GM20000 (cell line): ENCODE results near the gene SEC31A.
"Not testable (repeated sequence)": the region's sequence is repeated elsewhere in the genome, so short reads cannot be mapped to it uniquely, and the experiment has no call there.

Source experiments
- DNase-seq: peaks from one replicate; pipeline ENCODE4 v3.0.0; 2012; ENCODE audit warnings: low spot score
- TF ChIP-seq, protein P1 (sequence below): IDR thresholded peaks from 2 replicates; pipeline ENCODE4 v1.5.1; 2012; ENCODE audit warnings: mild to moderate bottlenecking, control low read depth; ENCODE audit errors: extremely low read depth, missing control alignments

Gene SEC31A

DNA sequence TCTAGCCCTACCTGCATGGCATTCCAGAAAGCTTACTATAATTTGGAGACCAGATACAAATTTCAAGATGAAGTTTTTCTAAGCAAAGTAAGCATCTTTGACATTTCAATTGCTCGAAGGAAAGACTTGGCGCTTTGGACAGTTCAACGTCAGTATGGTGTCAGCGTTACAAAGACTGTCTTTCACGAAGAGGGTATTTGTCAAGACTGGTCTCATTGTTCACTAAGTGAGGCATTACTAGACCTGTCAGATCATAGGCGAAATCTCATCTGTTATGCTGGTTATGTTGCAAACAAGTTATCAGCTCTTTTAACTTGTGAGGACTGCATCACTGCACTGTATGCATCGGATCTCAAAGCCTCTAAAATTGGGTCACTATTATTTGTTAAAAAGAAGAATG is 27.1 kb upstream of the SEC31A start:
- TF ChIP-seq, protein P1, sequence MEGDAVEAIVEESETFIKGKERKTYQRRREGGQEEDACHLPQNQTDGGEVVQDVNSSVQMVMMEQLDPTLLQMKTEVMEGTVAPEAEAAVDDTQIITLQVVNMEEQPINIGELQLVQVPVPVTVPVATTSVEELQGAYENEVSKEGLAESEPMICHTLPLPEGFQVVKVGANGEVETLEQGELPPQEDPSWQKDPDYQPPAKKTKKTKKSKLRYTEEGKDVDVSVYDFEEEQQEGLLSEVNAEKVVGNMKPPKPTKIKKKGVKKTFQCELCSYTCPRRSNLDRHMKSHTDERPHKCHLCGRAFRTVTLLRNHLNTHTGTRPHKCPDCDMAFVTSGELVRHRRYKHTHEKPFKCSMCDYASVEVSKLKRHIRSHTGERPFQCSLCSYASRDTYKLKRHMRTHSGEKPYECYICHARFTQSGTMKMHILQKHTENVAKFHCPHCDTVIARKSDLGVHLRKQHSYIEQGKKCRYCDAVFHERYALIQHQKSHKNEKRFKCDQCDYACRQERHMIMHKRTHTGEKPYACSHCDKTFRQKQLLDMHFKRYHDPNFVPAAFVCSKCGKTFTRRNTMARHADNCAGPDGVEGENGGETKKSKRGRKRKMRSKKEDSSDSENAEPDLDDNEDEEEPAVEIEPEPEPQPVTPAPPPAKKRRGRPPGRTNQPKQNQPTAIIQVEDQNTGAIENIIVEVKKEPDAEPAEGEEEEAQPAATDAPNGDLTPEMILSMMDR, result no peak
- no peak for DNase-seq

DNA sequence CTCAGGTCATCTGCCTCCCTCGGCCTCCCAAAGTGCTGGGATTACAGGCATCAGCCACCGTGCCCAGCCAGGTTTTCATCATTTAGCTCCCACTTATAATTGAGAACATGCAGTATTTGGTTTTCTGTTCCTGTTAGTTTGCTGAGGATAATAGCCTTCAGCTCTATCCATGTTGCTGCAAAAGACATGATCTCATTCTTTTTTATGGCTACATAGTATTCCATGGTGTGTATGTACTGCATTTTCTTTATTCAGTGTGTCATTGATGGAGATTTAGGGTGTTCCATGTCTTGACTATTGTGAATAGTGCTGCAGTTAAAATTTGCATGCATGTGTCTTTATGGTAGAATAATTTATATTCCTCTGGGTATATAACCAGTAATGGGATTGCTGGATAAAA is 23.0 kb upstream of the SEC31A start:
- not testable (repeated sequence) for DNase-seq

GRCh38 chr4:82913305-82913704 is 22.4 kb upstream of the SEC31A start:
- no peak for DNase-seq
- TF ChIP-seq, protein P1, result no peak

DNA sequence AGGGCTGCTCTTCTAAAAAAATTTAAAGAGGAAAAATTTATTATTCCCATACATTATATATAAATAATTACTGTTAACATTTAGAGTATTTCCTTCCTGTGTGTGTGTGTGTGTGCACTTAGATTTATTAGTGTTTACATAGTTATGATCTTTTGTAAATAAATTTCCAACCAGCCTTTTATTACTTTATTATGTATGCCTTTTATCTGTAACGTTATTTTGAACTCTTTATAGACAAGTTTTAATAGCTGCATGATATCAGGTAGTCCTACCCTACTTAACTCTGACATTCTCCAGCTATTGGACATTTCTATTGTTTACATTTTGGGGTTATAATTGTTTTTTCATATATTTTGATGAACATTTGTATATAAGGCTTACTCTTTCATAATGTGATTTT is 18.4 kb upstream of the SEC31A start:
- no peak for DNase-seq
- TF ChIP-seq, protein P1, result no peak

DNA sequence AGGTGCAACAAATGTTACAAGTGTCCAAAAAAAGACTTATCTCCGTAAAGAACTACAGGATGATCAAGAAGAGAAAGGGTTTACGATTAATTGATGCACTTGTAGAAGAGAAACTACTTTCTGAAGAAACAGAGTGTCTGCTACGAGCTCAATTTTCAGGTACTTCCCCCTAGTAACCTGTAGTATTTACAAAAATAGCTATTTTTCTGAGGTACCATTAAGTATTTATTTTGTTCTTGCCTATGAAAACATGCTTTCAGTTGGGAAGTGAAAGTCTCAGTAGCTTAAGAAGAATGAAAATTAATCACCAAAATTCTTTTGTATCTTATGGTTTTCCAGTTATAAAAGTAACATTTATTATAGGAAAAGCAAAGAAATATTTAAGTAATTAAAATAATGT is 15.5 kb upstream of the SEC31A start:
- TF ChIP-seq, protein P1, result no peak
- peak; percentile 29 for DNase-seq

- TF ChIP-seq, protein P1, result no peak
- peak; percentile 77 for DNase-seq
Measured at GRCh38 chr4:82905205-82905604, 14.3 kb upstream of the SEC31A start.

DNA sequence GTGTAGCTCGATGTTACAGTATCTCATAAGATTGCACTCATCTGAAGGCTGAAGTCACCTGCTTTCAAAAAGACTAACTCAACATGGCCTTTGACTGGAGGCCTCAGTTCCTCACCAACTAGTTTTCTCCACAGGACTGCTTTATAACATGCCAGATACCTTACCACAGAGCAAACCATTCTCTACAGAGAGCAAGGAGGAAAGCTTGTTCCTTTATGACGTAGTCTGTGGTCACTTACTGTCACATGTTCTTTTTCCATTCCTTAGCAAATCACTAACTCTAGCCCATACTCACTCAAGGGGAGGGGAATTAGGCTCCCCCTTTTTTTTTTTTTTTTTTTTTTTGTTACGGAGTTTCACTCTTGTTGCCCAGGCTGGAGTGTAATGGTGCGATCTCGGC is 12.8 kb upstream of the SEC31A start:
- no peak for DNase-seq
- TF ChIP-seq, protein P1, result no peak

DNA sequence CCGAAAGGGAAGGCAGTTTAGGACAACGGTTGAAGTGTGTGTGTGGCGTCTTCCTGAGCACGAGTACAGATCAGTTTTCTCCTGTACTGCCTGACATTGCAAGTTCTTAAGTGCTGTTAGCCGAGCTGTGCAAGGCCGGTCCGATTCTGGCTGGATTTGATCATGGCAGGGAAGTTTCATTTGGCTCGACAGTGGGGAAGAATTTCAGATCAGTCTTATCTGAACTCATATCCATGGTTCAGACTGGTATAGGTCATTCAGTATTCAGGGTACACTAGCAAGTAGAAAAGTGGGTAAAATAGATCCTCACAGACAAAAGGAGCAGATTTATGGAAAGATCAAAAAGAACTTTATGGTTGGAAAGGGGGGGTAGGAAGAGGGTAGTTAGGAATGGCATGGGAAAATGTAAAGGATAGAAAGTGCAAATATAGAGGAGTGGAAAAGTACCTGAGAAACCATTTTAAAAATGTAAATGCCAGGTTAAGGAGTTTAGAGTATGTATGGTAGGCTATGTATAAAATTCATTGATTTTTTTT is 10.3 kb upstream of the SEC31A start:
- TF ChIP-seq, protein P1, result no peak
- no peak for DNase-seq
